COLO668 (cell line): Measurements from ENCODE around the gene ASCC2.
"Not testable (repeated sequence)": the region's sequence is repeated elsewhere in the genome, so short reads cannot be mapped to it uniquely, and the experiment has no call there.

Experiments used
- DNase-seq: peaks from one replicate; lab custom pipeline; 2025; ENCODE audit not compliant: unreplicated experiment; lab: John Stamatoyannopoulos, UW

Gene ASCC2

GRCh38 chr22:29856496-29856895, 18.4 kb upstream of the ASCC2 start:
- DNase-seq = no peak

- DNase-seq = no peak
Observed at GRCh38 chr22:29855611-29856181, 17.6 kb upstream of the ASCC2 start.

- DNase-seq = no peak
Observed at GRCh38 chr22:29854432-29854831, 16.4 kb upstream of the ASCC2 start.

GRCh38 chr22:29848111-29848510, 10.0 kb upstream of the ASCC2 start:
- no peak for DNase-seq

- no peak for DNase-seq
Observed at GRCh38 chr22:29846290-29846689, 8.2 kb upstream of the ASCC2 start.

GRCh38 chr22:29842740-29843139, 4.7 kb upstream of the ASCC2 start:
- no peak for DNase-seq

GRCh38 chr22:29842172-29842571, 4.1 kb upstream of the ASCC2 start:
- no peak for DNase-seq

- no peak for DNase-seq
Observed at GRCh38 chr22:29840498-29840897, 2.4 kb upstream of the ASCC2 start.

- no peak for DNase-seq
Observed at GRCh38 chr22:29839039-29839438, 965 bp upstream of the ASCC2 start.

- no peak for DNase-seq
Observed at GRCh38 chr22:29838599-29838956, 504 bp upstream of the ASCC2 start.

- DNase-seq = not testable (repeated sequence)
Observed at GRCh38 chr22:29836791-29837370, 1.2 kb downstream of the ASCC2 start.

GRCh38 chr22:29834046-29834445, 4.0 kb downstream of the ASCC2 start:
- DNase-seq = no peak

- DNase-seq = no peak
Observed at GRCh38 chr22:29833392-29833965, 4.6 kb downstream of the ASCC2 start.

GRCh38 chr22:29831958-29832357, 6.1 kb downstream of the ASCC2 start:
- no peak for DNase-seq

GRCh38 chr22:29831186-29831921, 6.7 kb downstream of the ASCC2 start:
- DNase-seq = no peak

GRCh38 chr22:29830585-29830984, 7.5 kb downstream of the ASCC2 start:
- no peak for DNase-seq

GRCh38 chr22:29827726-29828125, 10.3 kb downstream of the ASCC2 start:
- not testable (repeated sequence) for DNase-seq

GRCh38 chr22:29827091-29827490, 11.0 kb downstream of the ASCC2 start:
- no peak for DNase-seq

GRCh38 chr22:29825578-29825977, 12.5 kb downstream of the ASCC2 start:
- no peak for DNase-seq

GRCh38 chr22:29824677-29825076, 13.4 kb downstream of the ASCC2 start:
- DNase-seq = no peak

- DNase-seq = peak; percentile 87
Observed at GRCh38 chr22:29821291-29822016, 16.6 kb downstream of the ASCC2 start.

- DNase-seq = no peak
Observed at GRCh38 chr22:29820961-29821290, 17.1 kb downstream of the ASCC2 start.
